ENCODE measurements around the gene IRAK3.

DNA sequence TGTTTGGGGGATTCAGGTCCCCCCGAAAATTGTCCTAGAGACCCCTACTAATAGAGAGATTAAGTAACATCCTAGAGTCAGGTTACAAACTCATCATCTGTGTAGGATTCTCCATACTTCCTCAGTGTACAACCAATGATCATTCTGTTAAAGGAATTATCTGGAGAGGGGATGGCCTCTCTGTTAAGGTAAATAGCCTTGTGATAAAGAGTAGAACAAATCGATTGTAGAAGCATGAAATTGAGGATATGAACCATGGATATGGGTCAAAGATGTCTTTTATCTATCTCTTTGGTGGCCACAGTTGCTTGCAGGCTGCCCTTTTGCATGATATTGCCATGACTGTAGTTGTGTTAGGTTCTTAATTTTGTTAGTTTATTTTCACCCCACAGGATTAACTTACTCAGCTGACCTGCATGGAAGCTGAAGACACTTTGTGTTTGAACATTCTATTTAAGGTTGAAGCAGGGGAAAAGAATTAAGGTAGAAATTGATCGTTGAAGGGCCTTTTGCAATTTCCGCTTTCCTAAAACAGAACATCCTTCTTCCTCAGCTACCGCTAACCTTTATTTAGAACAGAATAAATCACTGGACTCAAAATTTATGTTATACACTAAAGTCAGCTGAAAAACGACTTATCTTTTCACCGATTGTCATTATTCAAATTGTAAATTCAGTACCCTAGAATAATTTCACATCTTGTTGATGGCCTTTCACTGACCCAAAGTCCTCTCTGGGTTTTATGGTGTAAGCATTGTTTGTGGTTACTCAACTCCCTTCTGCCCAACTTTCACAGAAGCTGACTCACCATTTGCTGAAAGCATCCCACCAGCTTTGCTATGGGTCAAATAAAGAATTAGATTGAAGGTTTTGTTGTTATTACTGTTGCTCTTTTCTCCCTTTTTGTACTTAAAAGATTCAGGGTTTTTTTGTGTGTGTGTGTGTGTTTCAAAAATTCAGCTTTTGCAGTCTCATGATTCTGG lies 52.3 kb downstream of the IRAK3 start:
- TF ChIP-seq, protein P1, sequence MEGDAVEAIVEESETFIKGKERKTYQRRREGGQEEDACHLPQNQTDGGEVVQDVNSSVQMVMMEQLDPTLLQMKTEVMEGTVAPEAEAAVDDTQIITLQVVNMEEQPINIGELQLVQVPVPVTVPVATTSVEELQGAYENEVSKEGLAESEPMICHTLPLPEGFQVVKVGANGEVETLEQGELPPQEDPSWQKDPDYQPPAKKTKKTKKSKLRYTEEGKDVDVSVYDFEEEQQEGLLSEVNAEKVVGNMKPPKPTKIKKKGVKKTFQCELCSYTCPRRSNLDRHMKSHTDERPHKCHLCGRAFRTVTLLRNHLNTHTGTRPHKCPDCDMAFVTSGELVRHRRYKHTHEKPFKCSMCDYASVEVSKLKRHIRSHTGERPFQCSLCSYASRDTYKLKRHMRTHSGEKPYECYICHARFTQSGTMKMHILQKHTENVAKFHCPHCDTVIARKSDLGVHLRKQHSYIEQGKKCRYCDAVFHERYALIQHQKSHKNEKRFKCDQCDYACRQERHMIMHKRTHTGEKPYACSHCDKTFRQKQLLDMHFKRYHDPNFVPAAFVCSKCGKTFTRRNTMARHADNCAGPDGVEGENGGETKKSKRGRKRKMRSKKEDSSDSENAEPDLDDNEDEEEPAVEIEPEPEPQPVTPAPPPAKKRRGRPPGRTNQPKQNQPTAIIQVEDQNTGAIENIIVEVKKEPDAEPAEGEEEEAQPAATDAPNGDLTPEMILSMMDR (IDR thresholded peaks at IDR 0.05) = no peak
- TF ChIP-seq POLR2A (IDR thresholded peaks at IDR 0.05) = no peak
